ENCODE results near the gene TRHDE.

- no peak for TF ChIP-seq CTCF (IDR thresholded peaks at IDR 0.05; ENCODE audit: low read depth, low read length)
- no peak for TF ChIP-seq EZH2phosphoT487 (IDR thresholded peaks at IDR 0.05; ENCODE audit: low read depth)
Measured at GRCh38 chr12:72677139-72677538, 405.0 kb downstream of the TRHDE start.
